K562 (cell line): ENCODE measurements around the gene CRYBA4. TPM values are rescaled to one million over a fixed set of nuclear protein-coding genes. Genes with fewer than 3 reads are reported as not detected.

Experiments
- ARID1B ChIP-seq: fragments of 450-650 bp; IDR thresholded peaks from 2 replicates; pipeline ENCODE4 v1.6.1; 2016; ENCODE audit warnings: antibody characterized with exemption, mild to moderate bottlenecking, inconsistent platforms
- ATF3 ChIP-seq, 2 experiments: fragments of 450-650 bp in 1 of 2; sonication (generic) in 1 of 2; formaldehyde crosslinking in 1 of 2; IDR thresholded peaks in 1 of 2; conservative IDR thresholded peaks in 1 of 2; 2 replicates each; pipeline versions ENCODE4 v1.6.1 to v1.8.1; 2016 to 2023; ENCODE audit warnings: mild to moderate bottlenecking in 2 of 2, moderate library complexity in 2 of 2, inconsistent platforms in 1 of 2, missing genetic modification reagents in 1 of 2
- ATF6 ChIP-seq: sonication (generic); formaldehyde crosslinking; IDR thresholded peaks from 2 replicates; pipeline ENCODE4 v1.4.0; 2020; ENCODE audit warnings: mild to moderate bottlenecking, missing genetic modification reagents
- CTCFL ChIP-seq: IDR thresholded peaks from 2 replicates; pipeline ENCODE4 v1.6.1; 2011; ENCODE audit warnings: borderline replicate concordance, low read depth, mild to moderate bottlenecking, moderate library complexity, low read length; ENCODE audit not compliant: insufficient read depth, poor library complexity, severe bottlenecking
- ELF2 ChIP-seq: fragments of 250-450 bp; sonication (Bioruptor Pico); IDR thresholded peaks from 2 replicates; pipeline ENCODE4 v1.5.0; 2021; ENCODE audit warnings: mild to moderate bottlenecking
- FOSL1 ChIP-seq: fragments of 200-800 bp; sonication (Bioruptor generic); conservative IDR thresholded peaks from 2 replicates; pipeline ENCODE4 v1.6.1; 2016; ENCODE audit warnings: missing genetic modification characterization, missing compliant biosample characterization
- GTF2A2 ChIP-seq: IDR thresholded peaks from 2 replicates; pipeline ENCODE4 v1.6.1; 2016; ENCODE audit warnings: mild to moderate bottlenecking, missing genetic modification characterization, missing compliant biosample characterization
- HBP1 ChIP-seq: fragments of 450-650 bp; formaldehyde crosslinking; IDR thresholded peaks from 2 replicates; pipeline ENCODE4 v1.4.0; 2022; ENCODE audit warnings: missing genetic modification characterization
- MAFG ChIP-seq: fragments of 450-650 bp; conservative IDR thresholded peaks from 2 replicates; pipeline ENCODE4 v1.6.1; 2016; ENCODE audit warnings: missing genetic modification characterization, missing compliant biosample characterization
- MIER1 ChIP-seq: fragments of 450-650 bp; IDR thresholded peaks from 2 replicates; pipeline ENCODE4 v1.6.1; 2016; ENCODE audit warnings: antibody characterized with exemption, mild to moderate bottlenecking, low read depth
- POLR2A ChIP-seq: fragments of 450-650 bp; conservative IDR thresholded peaks from 2 replicates; pipeline ENCODE4 v1.6.1; 2016
- TFAP4 ChIP-seq: sonication (generic); formaldehyde crosslinking; IDR thresholded peaks from 2 replicates; pipeline ENCODE4 v1.8.0; 2022; ENCODE audit warnings: missing genetic modification reagents, mild to moderate bottlenecking, moderate library complexity, borderline replicate concordance
- TRIM25 ChIP-seq: fragments of 450-650 bp; IDR thresholded peaks from 2 replicates; pipeline ENCODE4 v1.7.0; 2016; ENCODE audit warnings: borderline replicate concordance
- ZBTB33 ChIP-seq: sonication (generic); formaldehyde crosslinking; IDR thresholded peaks from 2 replicates; pipeline ENCODE4 v1.8.1; 2023; ENCODE audit warnings: mild to moderate bottlenecking, missing genetic modification reagents
- polyA plus RNA-seq, 8 experiments: library from polyadenylated mRNA; depleted of rRNA in 4 of 8; stranded (reverse) in 5 of 8; unstranded in 3 of 8; fragments of >200 nt; fragmentation: Nextera tagmentation in 2 of 8; fragmentation: Illumina TruSeq in 1 of 8; extraction: Ambion mirVana in 2 of 8; extraction: Trizol in 1 of 8; gene quantifications; 2 replicates each; pipeline versions ENCODE4 v1.2.1 to v1.2.3, GENCODE V29; 2011 to 2014; ENCODE audit warnings: inconsistent platforms in 1 of 8, missing spikeins in 1 of 8
- total RNA-seq, 7 experiments: library from RNA; depleted of rRNA in 6 of 7; stranded (reverse); fragments of >200 nt in 6 of 7; fragmentation: Illumina TruSeq in 2 of 7; extraction: Trizol in 2 of 7; gene quantifications; 2 replicates each; pipeline versions ENCODE4 v1.2.1 to v1.2.3, GENCODE V29; 2011 to 2021; ENCODE audit warnings: low replicate concordance in 1 of 7

The CRYBA4 gene
- total and polyA plus RNA-seq, 9 of the 15 experiments (the other 6 are each of a cell fraction or from before 2014, with no cell fraction given): 0.59 to 3.3 (median 1.6) TPM

- no peak for TF ChIP-seq ZBTB33 (CRISPR knock-in tag)
- TF ChIP-seq ARID1B: 0 out of 2 replicates have a peak, but pooled peaks have one; percentile 19
- no peak for TF ChIP-seq GTF2A2 (tag)
- TF ChIP-seq ATF3 (IDR thresholded peaks at IDR 0.05): no peak
- no peak for TF ChIP-seq ATF3 (CRISPR knock-in tag; conservative IDR thresholded peaks at IDR 0.05)
- no peak for TF ChIP-seq ATF6
- peak; percentile 59; the same call in 1 of the 2 replicates for TF ChIP-seq ELF2 (CRISPR knock-in tag)
- TF ChIP-seq POLR2A: peak; percentile 77
- no peak for TF ChIP-seq MAFG (tag)
- no peak for TF ChIP-seq MIER1
- no peak for TF ChIP-seq HBP1
- no peak for TF ChIP-seq FOSL1
- no peak for TF ChIP-seq TRIM25
- peak; percentile 82 for TF ChIP-seq CTCFL
- no peak; the same call in 1 of the 2 replicates for TF ChIP-seq TFAP4 (CRISPR knock-in tag)
These were observed 51.1 kb downstream of the CRYBA4 start (continued) for GRCh38 chr22:26672590-26673468.
